PC-3 (cell line): ENCODE measurements around the gene SH3BP1. TPM values are rescaled to one million over a fixed set of nuclear protein-coding genes. Genes with fewer than 3 reads are reported as not detected.

ENCODE experiments used
- ATAC-seq: fragments of 200-7000 bp; cut with Tn5 transposase; 2 replicates; pipeline ENCODE4 v1.9.1; 2020; ENCODE audit warnings: mild to moderate bottlenecking, moderate library complexity
- BruUV-seq: library from RNA; stranded (reverse); fragments of 400-500 nt; replicated peaks from 2 replicates; lab custom pipeline; 2021; lab: Mats Ljungman, UMichigan
- CTCF ChIA-PET: fragments of 300-600 bp; sonication (Branson Sonifier 250); formaldehyde crosslinking; loops from one replicate; lab custom pipeline; 2022; ENCODE audit warnings: antibody characterized with exemption; lab: Charles Lee
- POLR2A ChIA-PET: fragments of 300-600 bp; sonication (Branson Sonifier 250); formaldehyde crosslinking; loops from one replicate; lab custom pipeline; 2022; ENCODE audit warnings: antibody characterized with exemption; ENCODE audit not compliant: unreplicated experiment; lab: Charles Lee
- DNase-seq: peaks from one replicate; pipeline ENCODE4 v3.0.0-alpha.2; 2015
- H2AFZ ChIP-seq: fragments of 300-600 bp; sonication (generic); 2 replicates; pipeline ENCODE4 v1.6.0; 2016; ENCODE audit warnings: antibody characterized with exemption, low read length
- H3F3A ChIP-seq: fragments of 300-600 bp; sonication (generic); one replicate; pipeline ENCODE4 v1.6.0; 2017; ENCODE audit warnings: antibody characterized with exemption, low read length, control low read depth, mild to moderate bottlenecking; ENCODE audit not compliant: unreplicated experiment
- H3K27ac ChIP-seq: fragments of 300-600 bp; sonication (generic); 2 replicates; pipeline ENCODE4 v1.5.1; 2016; ENCODE audit warnings: mild to moderate bottlenecking, low read length
- H3K27me3 ChIP-seq: fragments of 300-600 bp; sonication (generic); 2 replicates; pipeline ENCODE4 v1.6.1; 2016; ENCODE audit warnings: low read length, mixed read lengths
- H3K36me3 ChIP-seq: fragments of 300-600 bp; sonication (generic); 2 replicates; pipeline ENCODE4 v1.6.1; 2016; ENCODE audit warnings: low read depth, mixed run types, low read length, mixed read lengths
- H3K4me1 ChIP-seq: fragments of 300-600 bp; sonication (generic); 2 replicates; pipeline ENCODE4 v1.5.1; 2016; ENCODE audit warnings: low read length; ENCODE audit not compliant: insufficient read depth
- H3K4me2 ChIP-seq: fragments of 300-600 bp; sonication (generic); 2 replicates; pipeline ENCODE4 v1.6.0; 2016; ENCODE audit warnings: low read length
- H3K4me3 ChIP-seq: fragments of 300-600 bp; sonication (generic); 2 replicates; pipeline ENCODE4 v1.5.1; 2016; ENCODE audit warnings: mild to moderate bottlenecking, low read length, mixed read lengths
- H3K79me2 ChIP-seq: fragments of 300-600 bp; sonication (generic); 2 replicates; pipeline ENCODE4 v1.6.1; 2017; ENCODE audit warnings: low read length, mixed read lengths
- H3K9ac ChIP-seq: fragments of 300-600 bp; sonication (generic); 2 replicates; pipeline ENCODE4 v1.6.0; 2016; ENCODE audit warnings: mild to moderate bottlenecking, low read length
- H3K9me2 ChIP-seq: fragments of 300-600 bp; sonication (generic); replicated peaks from 2 replicates; pipeline ENCODE4 v1.6.1; 2016; ENCODE audit warnings: mixed run types, low read length, mixed read lengths
- H3K9me3 ChIP-seq: fragments of 300-600 bp; sonication (generic); 2 replicates; pipeline ENCODE4 v1.6.1; 2016; ENCODE audit warnings: low read length, mixed read lengths
- H4K20me1 ChIP-seq: fragments of 300-600 bp; sonication (generic); 2 replicates; pipeline ENCODE4 v1.6.1; 2016; ENCODE audit warnings: low read length, mixed read lengths
- CTCF ChIP-seq: fragments of 300-600 bp; sonication (generic); conservative IDR thresholded peaks from 2 replicates; pipeline ENCODE4 v1.5.1; 2017; ENCODE audit warnings: antibody characterized with exemption, low read depth, mild to moderate bottlenecking, low read length
- EZH2 ChIP-seq: fragments of 300-600 bp; sonication (generic); IDR thresholded peaks from one replicate; pipeline ENCODE4 v1.6.1; 2017; ENCODE audit warnings: antibody characterized with exemption, mild to moderate bottlenecking, low read length; ENCODE audit not compliant: unreplicated experiment
- EZH2phosphoT487 ChIP-seq: fragments of 300-600 bp; sonication (generic); IDR thresholded peaks from 2 replicates; pipeline ENCODE4 v1.6.1; 2018; ENCODE audit warnings: mild to moderate bottlenecking, antibody characterized with exemption, low read length, borderline replicate concordance
- intact Hi-C: fragments of 100-400 bp; cut with micrococcal nuclease; formaldehyde crosslinking; loops from 2 replicates; pipeline ENCODE4 v1.9.0; 2023
- total RNA-seq: library from RNA; depleted of rRNA; stranded (reverse); fragments of >200 nt; gene quantifications from 2 replicates; pipeline ENCODE4 v1.2.3, GENCODE V29; 2014

Gene SH3BP1
- total RNA-seq, 1 experiment from 2014 or later, result 18.0 TPM

GRCh38 chr22:37664249-37665101, 25.0 kb downstream of the SH3BP1 start:
- H3K4me1 ChIP-seq, result peaks cover 19% of the 10 kb centered on the region
- ChIA-PET POLR2A (no interaction called here), CTCF (no interaction called here)
- no peaks in the 10 kb centered on the region for H3K9me3 ChIP-seq
- DNase-seq (no peak), ATAC-seq (no peak)
- no peak overlapping the region for H3K27ac ChIP-seq
- H3K9ac ChIP-seq, result no peak overlapping the region
- H3K27me3 ChIP-seq, result no peaks in the 10 kb centered on the region
- intact Hi-C loops, result no loop called here
- H2AFZ ChIP-seq, result no peak overlapping the region
- H3K4me3 ChIP-seq, result no peak overlapping the region
- H3F3A ChIP-seq, result no peaks in the 10 kb centered on the region
- H3K36me3 ChIP-seq, result no peaks in the 10 kb centered on the region; the same call in 1 of the 2 replicates
- H4K20me1 ChIP-seq, result peaks cover 18% of the 10 kb centered on the region
- BruUV-seq, result no TSS peak
- TF ChIP-seq CTCF (no peak), EZH2phosphoT487 (no peak), EZH2 (no peak)
- no peak overlapping the region for H3K4me2 ChIP-seq
- no peaks in the 10 kb centered on the region for H3K9me2 ChIP-seq
- peaks cover 57% of the 10 kb centered on the region for H3K79me2 ChIP-seq

DNA sequence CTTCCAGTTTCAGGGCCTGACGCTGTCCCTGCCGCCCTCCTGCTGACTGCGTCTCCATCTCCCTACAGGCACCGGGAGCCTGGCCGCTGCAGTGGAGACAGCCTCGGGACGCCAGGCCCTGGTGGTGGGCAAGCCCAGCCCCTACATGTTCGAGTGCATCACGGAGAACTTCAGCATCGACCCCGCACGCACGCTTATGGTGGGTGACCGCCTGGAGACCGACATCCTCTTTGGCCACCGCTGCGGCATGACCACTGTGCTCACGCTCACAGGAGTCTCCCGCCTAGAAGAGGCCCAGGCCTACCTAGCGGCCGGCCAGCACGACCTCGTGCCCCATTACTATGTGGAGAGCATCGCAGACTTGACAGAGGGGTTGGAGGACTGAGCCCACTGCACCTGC, 26.0 kb downstream of the SH3BP1 start:
- Histone ChIP-seq H3K4me3 (no peak overlapping the region), H3K9ac (no peak overlapping the region), H3K27ac (no peak overlapping the region), H3K9me3 (no peaks in the 10 kb centered on the region), H3K4me2 (no peak overlapping the region), H3K79me2 (peaks cover 47% of the 10 kb centered on the region), H3K36me3 (no peaks in the 10 kb centered on the region; the same call in 1 of the 2 replicates), H2AFZ (no peak overlapping the region), H3K9me2 (no peaks in the 10 kb centered on the region), H4K20me1 (peaks cover 8% of the 10 kb centered on the region), H3F3A (no peaks in the 10 kb centered on the region), H3K27me3 (no peaks in the 10 kb centered on the region), H3K4me1 (peaks cover 11% of the 10 kb centered on the region)
- no peak for TF ChIP-seq EZH2
- TF ChIP-seq EZH2phosphoT487, result no peak
- no peak for TF ChIP-seq CTCF
- BruUV-seq, result no TSS peak
- ChIA-PET CTCF (no interaction called here), POLR2A (no interaction called here)
- DNase-seq, result no peak
- ATAC-seq, result no peak
- intact Hi-C loops, result no loop called here

DNA sequence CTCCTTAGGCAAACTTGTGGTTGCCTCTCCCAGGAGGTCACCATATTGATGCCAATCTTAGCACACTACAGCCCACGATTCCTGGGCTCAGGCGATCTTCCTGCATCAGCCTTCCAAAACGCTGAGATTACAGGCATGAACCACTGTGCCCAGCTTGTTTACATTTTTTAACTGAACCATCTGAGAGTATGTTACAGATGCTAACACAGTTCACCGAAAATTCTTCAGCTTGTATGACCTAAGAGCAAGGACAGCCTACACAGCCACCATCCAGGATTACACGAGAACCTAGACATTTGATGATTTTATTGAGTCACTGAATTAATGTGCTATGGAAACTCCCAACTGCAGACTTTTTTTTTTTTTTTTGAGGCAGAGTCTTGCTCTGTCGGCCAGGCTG, 30.1 kb downstream of the SH3BP1 start:
- H3K4me1 ChIP-seq, result no peaks in the 10 kb centered on the region
- no peaks in the 10 kb centered on the region for H3F3A ChIP-seq
- H2AFZ ChIP-seq, result no peak overlapping the region
- H3K27me3 ChIP-seq, result no peaks in the 10 kb centered on the region
- no peak for DNase-seq
- intact Hi-C loops, result no loop called here
- BruUV-seq, result no TSS peak
- no peak overlapping the region for H3K4me3 ChIP-seq
- H4K20me1 ChIP-seq, result no peaks in the 10 kb centered on the region
- no peaks in the 10 kb centered on the region; the same call in 1 of the 2 replicates for H3K36me3 ChIP-seq
- H3K9me2 ChIP-seq, result no peaks in the 10 kb centered on the region
- ATAC-seq, result no peak
- H3K27ac ChIP-seq, result no peak overlapping the region
- no peak for TF ChIP-seq CTCF
- ChIA-PET POLR2A (no interaction called here), CTCF (no interaction called here)
- H3K4me2 ChIP-seq, result no peak overlapping the region
- H3K9me3 ChIP-seq, result no peaks in the 10 kb centered on the region
- H3K79me2 ChIP-seq, result peaks cover 13% of the 10 kb centered on the region
- H3K9ac ChIP-seq, result no peak overlapping the region
